Vagina (tissue), 2 donors: ENCODE results near the gene EIF4E. TPM values are rescaled to one million over a fixed set of nuclear protein-coding genes. Genes with fewer than 3 reads are reported as not detected.

Source experiments
- DNase-seq, 2 donors: peaks; one replicate each; pipeline ENCODE4 v3.0.0-alpha.2; 2017; ENCODE audit errors: extremely low spot score in 2 of 2
- H3K27ac ChIP-seq: fragments of 200-600 bp; sonication (generic); one replicate; pipeline ENCODE4 v1.5.1; 2019
- H3K27me3 ChIP-seq: fragments of 200-600 bp; sonication (generic); one replicate; pipeline ENCODE4 v1.5.1; 2019
- H3K36me3 ChIP-seq, 2 donors: fragments of 200-600 bp; sonication (generic); one replicate each; pipeline ENCODE4 v1.5.1; 2017 to 2019
- H3K4me1 ChIP-seq: fragments of 200-600 bp; sonication (generic); one replicate; pipeline ENCODE4 v1.5.1; 2019
- H3K4me3 ChIP-seq, 2 donors: fragments of 200-600 bp; sonication (generic); 1 replicate in 1 of 2; 2 replicates in 1 of 2; pipeline ENCODE4 v1.5.1; 2016 to 2019
- H3K9me3 ChIP-seq: fragments of 200-600 bp; sonication (generic); one replicate; pipeline ENCODE4 v1.5.1; 2019
- CTCF ChIP-seq, 3 experiments: fragments of 450-650 bp in 2 of 3; fragments of 200-600 bp in 1 of 3; sonication (generic) in 1 of 3; IDR thresholded peaks; one replicate each; pipeline ENCODE4 v1.5.1; 2017 to 2019; ENCODE audit warnings: antibody characterized with exemption in 3 of 3, mild to moderate bottlenecking in 2 of 3, moderate library complexity in 2 of 3
- POLR2A ChIP-seq, 2 donors: fragments of 450-650 bp; IDR thresholded peaks; one replicate each; pipeline ENCODE4 v1.6.1; 2017; ENCODE audit warnings: antibody characterized with exemption in 2 of 2, mild to moderate bottlenecking in 2 of 2, moderate library complexity in 2 of 2
- POLR2AphosphoS5 ChIP-seq, 2 donors: sonication (generic); formaldehyde crosslinking; IDR thresholded peaks; one replicate each; pipeline ENCODE4 v1.9.0; 2017; ENCODE audit warnings: antibody characterized with exemption in 2 of 2, mild to moderate bottlenecking in 2 of 2, low read depth in 1 of 2; ENCODE audit not compliant: insufficient read depth in 1 of 2
- intact Hi-C: fragments of 100-400 bp; cut with DNase I; formaldehyde crosslinking; loops from one replicate; pipeline ENCODE4 v1.15.1; 2023
- total RNA-seq: library from RNA; depleted of rRNA; stranded (reverse); fragments of >200 nt; gene quantifications from one replicate; pipeline ENCODE4 v1.2.3, GENCODE V29; 2016

The EIF4E gene
- total RNA-seq, 1 donor from 2014 or later = 61.6 TPM

- H3K36me3 ChIP-seq = no peaks in the 10 kb centered on the region
- no peak for DNase-seq
- H3K9me3 ChIP-seq = no peaks in the 10 kb centered on the region
- H3K4me1 ChIP-seq = peaks cover 45% of the 10 kb centered on the region
- intact Hi-C loops = no loop called here
- no peak overlapping the region for H3K27ac ChIP-seq
- no peak overlapping the region for H3K4me3 ChIP-seq
- no peaks in the 10 kb centered on the region for H3K27me3 ChIP-seq
- TF ChIP-seq POLR2AphosphoS5 (IDR thresholded peaks at IDR 0.05; ENCODE audit: insufficient read depth in 1 of 2, low read depth in 1 of 2) (no peak), POLR2A (IDR thresholded peaks at IDR 0.05) (no peak), CTCF (IDR thresholded peaks at IDR 0.05) (no peak)
Measured at GRCh38 chr4:98908182-98908581, 20.8 kb downstream of the EIF4E start.

GRCh38 chr4:98905839-98906238 lies 23.1 kb downstream of the EIF4E start:
- peaks cover 40% of the 10 kb centered on the region for H3K4me1 ChIP-seq

GRCh38 chr4:98905297-98905696 lies 23.6 kb downstream of the EIF4E start:
- Histone ChIP-seq H3K27ac (no peak overlapping the region), H3K4me1 (peaks cover 34% of the 10 kb centered on the region), H3K4me3 (no peak overlapping the region), H3K9me3 (no peaks in the 10 kb centered on the region), H3K27me3 (no peaks in the 10 kb centered on the region), H3K36me3 (peaks cover 0 to 10% of the 10 kb centered on the region in 2 donors)
- intact Hi-C loops = no loop called here
- no peak for DNase-seq
- no peak for TF ChIP-seq POLR2A (IDR thresholded peaks at IDR 0.05)
- no peak for TF ChIP-seq POLR2AphosphoS5 (IDR thresholded peaks at IDR 0.05; ENCODE audit: insufficient read depth in 1 of 2, low read depth in 1 of 2)
- no peak for TF ChIP-seq CTCF (IDR thresholded peaks at IDR 0.05)

More at GRCh38 chr4:98905839-98906238, 23.1 kb downstream of the EIF4E start:
- Histone ChIP-seq H3K27me3 (no peaks in the 10 kb centered on the region), H3K4me3 (no peak overlapping the region), H3K27ac (no peak overlapping the region), H3K9me3 (no peaks in the 10 kb centered on the region), H3K36me3 (peaks cover 0 to 6% of the 10 kb centered on the region in 2 donors)
- intact Hi-C loops = no loop called here
- no peak for DNase-seq
- no peak for TF ChIP-seq POLR2A (IDR thresholded peaks at IDR 0.05)
- TF ChIP-seq CTCF (IDR thresholded peaks at IDR 0.05) = no peak
- no peak for TF ChIP-seq POLR2AphosphoS5 (IDR thresholded peaks at IDR 0.05; ENCODE audit: insufficient read depth in 1 of 2, low read depth in 1 of 2)

GRCh38 chr4:98903963-98904362 lies 25.0 kb downstream of the EIF4E start:
- Histone ChIP-seq H3K27ac (no peak overlapping the region), H3K27me3 (no peaks in the 10 kb centered on the region), H3K36me3 (peaks cover 0 to 14% of the 10 kb centered on the region in 2 donors), H3K9me3 (no peaks in the 10 kb centered on the region), H3K4me1 (peaks cover 21% of the 10 kb centered on the region), H3K4me3 (no peak overlapping the region)
- intact Hi-C loops = no loop called here
- TF ChIP-seq POLR2AphosphoS5 (IDR thresholded peaks at IDR 0.05; ENCODE audit: insufficient read depth in 1 of 2, low read depth in 1 of 2) = no peak
- no peak for TF ChIP-seq CTCF (IDR thresholded peaks at IDR 0.05)
- no peak for TF ChIP-seq POLR2A (IDR thresholded peaks at IDR 0.05)
- no peak for DNase-seq

- no peaks in the 10 kb centered on the region for H3K9me3 ChIP-seq
- H3K4me1 ChIP-seq = peaks cover 17% of the 10 kb centered on the region
- no peak for DNase-seq
- H3K27me3 ChIP-seq = no peaks in the 10 kb centered on the region
- no peak for TF ChIP-seq CTCF (IDR thresholded peaks at IDR 0.05)
- TF ChIP-seq POLR2A (IDR thresholded peaks at IDR 0.05) = no peak
- no peak for TF ChIP-seq POLR2AphosphoS5 (IDR thresholded peaks at IDR 0.05; ENCODE audit: insufficient read depth in 1 of 2, low read depth in 1 of 2)
- no peak overlapping the region for H3K4me3 ChIP-seq
- peaks cover 0 to 14% of the 10 kb centered on the region in 2 donors for H3K36me3 ChIP-seq
- no peak overlapping the region for H3K27ac ChIP-seq
- intact Hi-C loops = no loop called here
Measured at GRCh38 chr4:98903561-98903960, 25.4 kb downstream of the EIF4E start.
